Activated B cell treated with CpG ODN at 0.5 μM for 24 hours (primary cell): ENCODE data around the gene BRCA1. TPM values are rescaled to one million over a fixed set of nuclear protein-coding genes. Genes with fewer than 3 reads are reported as not detected.
"Not testable (repeated sequence)": the region's sequence is repeated elsewhere in the genome, so short reads cannot be mapped to it uniquely, and the experiment has no call there.

Experiments used
- ATAC-seq: fragments of 200-7000 bp; cut with Tn5 transposase; one replicate; pipeline ENCODE4 v1.10.0; 2021; ENCODE audit warnings: low read depth, mild to moderate bottlenecking, moderate library complexity
- CTCF ChIA-PET: fragments of 350-600 bp; sonication (Branson Sonifier 250); formaldehyde crosslinking; loops from one replicate; lab custom pipeline; 2021; ENCODE audit warnings: antibody characterized with exemption; lab: Charles Lee
- POLR2A ChIA-PET: fragments of 350-600 bp; sonication (Branson Sonifier 250); formaldehyde crosslinking; loops from one replicate; lab custom pipeline; 2021; ENCODE audit warnings: antibody characterized with exemption; lab: Charles Lee
- DNase-seq: peaks from one replicate; pipeline ENCODE4 v3.0.0; 2022
- H3K27ac Mint-ChIP-seq: one replicate; pipeline ENCODE4 v1.8.0; 2020; ENCODE audit warnings: mixed read lengths
- H3K27me3 Mint-ChIP-seq: one replicate; pipeline ENCODE4 v1.8.0; 2021; ENCODE audit warnings: mixed read lengths
- H3K36me3 Mint-ChIP-seq: one replicate; pipeline ENCODE4 v1.8.0; 2021; ENCODE audit warnings: low read depth, mixed read lengths
- H3K4me1 Mint-ChIP-seq: one replicate; pipeline ENCODE4 v1.8.0; 2021; ENCODE audit warnings: mixed read lengths
- H3K4me3 Mint-ChIP-seq: one replicate; pipeline ENCODE4 v1.8.0; 2020; ENCODE audit warnings: mild to moderate bottlenecking, mixed read lengths
- H3K9me3 Mint-ChIP-seq: one replicate; pipeline ENCODE4 v1.8.0; 2020; ENCODE audit warnings: mixed read lengths
- CTCF ChIP-seq: fragments of 200-600 bp; IDR thresholded peaks from one replicate; pipeline ENCODE4 v1.8.0; 2022; ENCODE audit warnings: antibody characterized with exemption, mild to moderate bottlenecking
- intact Hi-C: fragments of 100-400 bp; cut with micrococcal nuclease; formaldehyde crosslinking; loops from one replicate; pipeline ENCODE4 v1.15.1; 2024
- total RNA-seq: library from RNA; stranded (reverse); gene quantifications from 2 replicates; pipeline ENCODE4 v1.2.3, GENCODE V29; 2022

The BRCA1 gene
- total RNA-seq, 1 donor from 2014 or later = 13.3 TPM

DNA sequence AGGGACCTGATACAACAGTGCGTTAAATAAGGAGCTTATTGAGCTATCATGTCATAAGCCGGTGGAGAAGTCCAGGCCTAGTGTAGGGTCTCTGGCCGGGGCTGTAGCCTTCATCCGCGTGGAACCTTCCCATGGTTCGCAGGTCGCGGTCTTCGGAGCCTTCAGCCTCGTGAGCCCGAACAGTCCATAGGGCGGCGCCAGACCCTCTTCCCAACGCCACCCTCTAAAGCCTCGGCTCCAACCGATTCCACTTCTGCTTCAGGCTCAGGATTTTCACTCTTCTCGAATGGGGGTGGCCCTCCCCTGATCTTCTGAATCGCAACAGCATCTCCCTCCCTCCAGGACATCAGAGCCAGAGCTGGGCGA lies 10.3 kb upstream of the BRCA1 start:
- Mint-ChIP-seq H3K4me1 (peaks cover 13% of the 10 kb centered on the region), H3K27me3 (no peaks in the 10 kb centered on the region), H3K36me3 (peaks cover 25% of the 10 kb centered on the region), H3K4me3 (no peak overlapping the region), H3K27ac (no peak overlapping the region), H3K9me3 (no peaks in the 10 kb centered on the region)
- ChIA-PET CTCF (no interaction called here), POLR2A (no interaction called here)
- TF ChIP-seq CTCF = no peak
- DNase-seq = no peak
- no peak for ATAC-seq
- intact Hi-C loops = no loop called here

- Mint-ChIP-seq H3K4me1 (peaks cover 13% of the 10 kb centered on the region), H3K4me3 (no peak overlapping the region), H3K36me3 (peaks cover 25% of the 10 kb centered on the region), H3K27ac (no peak overlapping the region), H3K27me3 (no peaks in the 10 kb centered on the region), H3K9me3 (no peaks in the 10 kb centered on the region)
- ChIA-PET CTCF (no interaction called here), POLR2A (no interaction called here)
- intact Hi-C loops = no loop called here
- no peak for TF ChIP-seq CTCF
- DNase-seq (no peak), ATAC-seq (no peak)
Measured at GRCh38 chr17:43134774-43135453, 9.8 kb upstream of the BRCA1 start.

DNA sequence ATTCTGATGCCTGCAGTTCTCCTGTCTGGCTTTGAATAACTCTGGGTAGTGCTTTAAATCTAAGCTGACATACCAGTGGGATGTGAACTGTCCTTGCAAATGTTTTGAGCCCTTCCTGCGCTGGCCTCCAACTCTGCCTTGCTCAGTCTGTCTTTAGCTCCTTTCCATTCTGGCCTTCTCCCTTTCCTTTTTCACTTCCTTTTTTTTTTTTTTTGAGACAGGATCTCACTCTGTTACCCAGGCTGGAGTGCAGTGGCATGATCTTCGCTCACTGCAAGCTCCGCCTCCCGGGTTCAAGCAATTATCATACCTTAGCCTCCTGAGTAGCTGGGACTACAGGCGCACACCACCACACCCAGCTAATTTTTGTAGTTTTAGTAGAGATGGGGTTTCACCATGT lies 8.3 kb upstream of the BRCA1 start:
- POLR2A ChIA-PET = interaction anchor here (1.4 kb wide), 1 partner anchor 182 kb away, joined by 7 read pairs; no protein-coding TSS in a partner anchor
- H3K4me3 Mint-ChIP-seq, DNase-seq, H3K27ac Mint-ChIP-seq, CTCF ChIA-PET, ATAC-seq, H3K9me3 Mint-ChIP-seq, intact Hi-C loops, H3K27me3 Mint-ChIP-seq: not testable (repeated sequence)
- Mint-ChIP-seq H3K4me1 (peaks cover 24% of the 10 kb centered on the region), H3K36me3 (peaks cover 30% of the 10 kb centered on the region)

DNA sequence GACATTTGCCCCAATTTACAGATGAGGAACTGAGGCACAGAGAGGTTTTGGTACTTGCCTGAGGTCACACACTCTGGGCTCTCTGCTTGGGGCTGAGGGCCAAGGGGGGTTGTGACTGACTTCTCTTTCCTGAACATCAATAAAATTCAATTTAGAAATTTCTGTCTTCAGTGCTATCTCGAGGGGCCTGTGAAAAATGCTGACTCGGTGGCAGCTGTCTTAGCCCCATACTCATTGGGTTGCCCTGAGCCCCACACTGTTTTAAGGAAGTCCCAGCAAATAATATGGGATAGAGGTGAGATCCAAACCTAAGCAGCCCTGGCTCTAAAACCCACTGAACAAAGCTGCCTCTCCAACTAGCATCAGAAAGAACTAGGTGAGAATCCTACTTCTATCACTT lies 7.0 kb upstream of the BRCA1 start:
- no peak overlapping the region for H3K27ac Mint-ChIP-seq
- H3K36me3 Mint-ChIP-seq = peaks cover 38% of the 10 kb centered on the region
- H3K4me1 Mint-ChIP-seq = peaks cover 35% of the 10 kb centered on the region
- intact Hi-C loops = no loop called here
- POLR2A ChIA-PET = interaction anchor here (1.4 kb wide), 1 partner anchor 184 kb away, joined by 7 read pairs; no protein-coding TSS in a partner anchor
- no peaks in the 10 kb centered on the region for H3K27me3 Mint-ChIP-seq
- no peaks in the 10 kb centered on the region for H3K9me3 Mint-ChIP-seq
- H3K4me3 Mint-ChIP-seq = no peak overlapping the region
- DNase-seq = no peak
- ATAC-seq = no peak
- CTCF ChIA-PET = no interaction called here
- no peak for TF ChIP-seq CTCF

DNA sequence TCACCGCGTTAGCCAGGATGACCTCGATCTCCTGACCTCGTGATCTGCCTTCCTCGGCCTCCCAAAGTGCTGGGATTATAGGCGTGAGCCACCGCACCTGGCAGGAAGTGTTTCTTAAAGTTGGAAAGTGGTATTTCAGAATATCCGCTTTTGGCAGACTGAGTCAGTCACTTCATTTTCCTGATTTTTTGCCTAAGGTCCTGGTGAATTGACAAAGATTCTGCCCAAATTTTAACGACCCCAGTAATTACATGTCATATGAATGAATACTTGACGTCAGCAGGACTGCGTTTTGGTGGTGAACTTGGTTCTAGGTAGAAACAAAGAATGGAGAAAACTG lies 4.5 kb upstream of the BRCA1 start:
- CTCF ChIA-PET = no interaction called here
- Mint-ChIP-seq H3K4me3 (no peak overlapping the region), H3K4me1 (peaks cover 41% of the 10 kb centered on the region), H3K36me3 (peaks cover 45% of the 10 kb centered on the region), H3K27me3 (no peaks in the 10 kb centered on the region), H3K27ac (peak overlapping the region; percentile 50), H3K9me3 (no peaks in the 10 kb centered on the region)
- ATAC-seq = no peak
- POLR2A ChIA-PET = no interaction called here
- no peak for DNase-seq
- intact Hi-C loops = no loop called here
- no peak for TF ChIP-seq CTCF

GRCh38 chr17:43127333-43127876 lies 2.2 kb upstream of the BRCA1 start:
- H3K4me3 Mint-ChIP-seq = peak overlapping the region; percentile 57
- CTCF ChIA-PET, H3K9me3 Mint-ChIP-seq, DNase-seq, H3K27me3 Mint-ChIP-seq, intact Hi-C loops, ATAC-seq: not testable (repeated sequence)
- peaks cover 44% of the 10 kb centered on the region for H3K4me1 Mint-ChIP-seq
- peaks cover 26% of the 10 kb centered on the region for H3K36me3 Mint-ChIP-seq
- H3K27ac Mint-ChIP-seq = peak overlapping the region; percentile 56
- POLR2A ChIA-PET = interaction anchor here (0.6 to 0.9 kb wide), 2 partner anchors 31 to 43 kb away, joined by 3 to 6 read pairs; no protein-coding TSS in a partner anchor
